ENCODE results near the gene ZNF729.

- TF ChIP-seq YY1 (tag by site-specific recombination; IDR thresholded peaks at IDR 0.05): no peak
- TF ChIP-seq TCF7L2 (IDR thresholded peaks at IDR 0.05; ENCODE audit: borderline replicate concordance, low read depth, low read length): no peak
Measured at GRCh38 chr19:22354665-22355064, 68.4 kb downstream of the ZNF729 start.
